GM15510 (cell line): ENCODE data around the gene APOL1.

Experiments used
- POLR2A ChIP-seq: IDR thresholded peaks from 3 replicates; pipeline ENCODE4 v1.6.1; 2011; ENCODE audit warnings: borderline replicate concordance; ENCODE audit not compliant: insufficient read length; ENCODE audit errors: extremely low read depth

APOL1 gene

GRCh38 chr22:36299911-36300310 is 47.0 kb downstream of the APOL1 start:
- TF ChIP-seq POLR2A = no peak

GRCh38 chr22:36300396-36301212 is 47.7 kb downstream of the APOL1 start:
- no peak for TF ChIP-seq POLR2A

GRCh38 chr22:36301384-36301828 is 48.5 kb downstream of the APOL1 start:
- no peak for TF ChIP-seq POLR2A

- no peak for TF ChIP-seq POLR2A
These were observed 48.9 kb downstream of the APOL1 start for GRCh38 chr22:36301851-36302250.

GRCh38 chr22:36302439-36303114 is 49.6 kb downstream of the APOL1 start:
- TF ChIP-seq POLR2A = no peak

- TF ChIP-seq POLR2A = no peak
These were observed 50.2 kb downstream of the APOL1 start for GRCh38 chr22:36303115-36303467.

- TF ChIP-seq POLR2A = no peak
These were observed 50.9 kb downstream of the APOL1 start for GRCh38 chr22:36303874-36304273.

GRCh38 chr22:36304429-36304828 is 51.5 kb downstream of the APOL1 start:
- no peak for TF ChIP-seq POLR2A

GRCh38 chr22:36305813-36306212 is 52.9 kb downstream of the APOL1 start:
- TF ChIP-seq POLR2A = no peak

GRCh38 chr22:36306227-36306626 is 53.3 kb downstream of the APOL1 start:
- TF ChIP-seq POLR2A = no peak

GRCh38 chr22:36308880-36309279 is 55.9 kb downstream of the APOL1 start:
- TF ChIP-seq POLR2A = no peak

GRCh38 chr22:36311386-36312085 is 58.6 kb downstream of the APOL1 start:
- TF ChIP-seq POLR2A = no peak

- no peak for TF ChIP-seq POLR2A
These were observed 62.4 kb downstream of the APOL1 start for GRCh38 chr22:36315325-36315724.

GRCh38 chr22:36316419-36316818 is 63.5 kb downstream of the APOL1 start:
- TF ChIP-seq POLR2A = no peak
